DOHH2 (cell line): Measurements from ENCODE around the gene PDE4D.

Source experiments
- EZH2phosphoT487 ChIP-seq: fragments of 200-600 bp; sonication (generic); IDR thresholded peaks from 2 replicates; pipeline ENCODE4 v1.6.1; 2017; ENCODE audit warnings: borderline replicate concordance, mild to moderate bottlenecking, antibody characterized with exemption, low read length, moderate library complexity, mixed read lengths
- TF ChIP-seq, protein P1 (sequence below): fragments of 200-600 bp; sonication (generic); IDR thresholded peaks from one replicate; pipeline ENCODE4 v1.5.1; 2014; ENCODE audit warnings: antibody characterized with exemption, mild to moderate bottlenecking, low read depth, low read length; ENCODE audit not compliant: poor library complexity, severe bottlenecking

DNA sequence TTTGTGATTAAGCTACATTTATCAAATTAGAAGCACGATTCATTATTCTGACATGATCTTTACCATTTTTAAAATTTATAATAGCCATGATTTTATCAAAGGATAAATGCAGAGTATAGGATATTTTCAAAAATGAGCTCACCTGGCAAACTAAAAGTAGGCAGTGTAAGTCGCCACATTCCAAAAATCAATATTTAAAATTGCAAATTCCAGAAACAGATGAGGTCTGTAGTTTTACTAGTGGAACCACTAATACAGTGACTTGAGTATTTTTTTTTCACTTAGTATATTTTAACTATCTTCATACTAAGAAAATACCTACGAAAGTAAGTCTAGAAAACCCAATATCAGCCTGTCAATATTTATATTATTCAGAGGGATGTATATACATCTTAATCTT is 164.2 kb downstream of the PDE4D start:
- TF ChIP-seq, protein P1, sequence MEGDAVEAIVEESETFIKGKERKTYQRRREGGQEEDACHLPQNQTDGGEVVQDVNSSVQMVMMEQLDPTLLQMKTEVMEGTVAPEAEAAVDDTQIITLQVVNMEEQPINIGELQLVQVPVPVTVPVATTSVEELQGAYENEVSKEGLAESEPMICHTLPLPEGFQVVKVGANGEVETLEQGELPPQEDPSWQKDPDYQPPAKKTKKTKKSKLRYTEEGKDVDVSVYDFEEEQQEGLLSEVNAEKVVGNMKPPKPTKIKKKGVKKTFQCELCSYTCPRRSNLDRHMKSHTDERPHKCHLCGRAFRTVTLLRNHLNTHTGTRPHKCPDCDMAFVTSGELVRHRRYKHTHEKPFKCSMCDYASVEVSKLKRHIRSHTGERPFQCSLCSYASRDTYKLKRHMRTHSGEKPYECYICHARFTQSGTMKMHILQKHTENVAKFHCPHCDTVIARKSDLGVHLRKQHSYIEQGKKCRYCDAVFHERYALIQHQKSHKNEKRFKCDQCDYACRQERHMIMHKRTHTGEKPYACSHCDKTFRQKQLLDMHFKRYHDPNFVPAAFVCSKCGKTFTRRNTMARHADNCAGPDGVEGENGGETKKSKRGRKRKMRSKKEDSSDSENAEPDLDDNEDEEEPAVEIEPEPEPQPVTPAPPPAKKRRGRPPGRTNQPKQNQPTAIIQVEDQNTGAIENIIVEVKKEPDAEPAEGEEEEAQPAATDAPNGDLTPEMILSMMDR: no peak
- no peak for TF ChIP-seq EZH2phosphoT487
